Measurements from ENCODE around the gene SESN3.
"Not testable (repeated sequence)": the region's sequence is repeated elsewhere in the genome, so short reads cannot be mapped to it uniquely, and the experiment has no call there.

SESN3 gene

DNA sequence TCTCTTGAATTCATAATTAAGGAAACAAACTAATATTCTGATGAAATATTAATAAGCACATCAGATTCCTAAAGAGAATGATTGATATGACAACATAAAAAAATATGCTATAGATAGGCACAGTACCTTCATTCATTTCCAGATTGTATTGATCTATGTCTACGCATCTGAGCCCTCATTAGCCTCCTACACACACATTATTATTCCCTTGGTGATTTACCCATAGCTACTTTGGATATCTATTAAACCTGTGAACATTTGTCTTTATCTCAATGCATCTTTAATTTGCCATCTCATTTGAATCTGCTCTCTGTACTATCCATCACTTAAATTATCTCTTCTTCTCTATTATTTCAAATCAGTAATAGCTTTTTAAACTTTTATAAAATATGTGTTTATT is 18.4 kb downstream of the SESN3 start:
- DNase-seq = no peak

DNA sequence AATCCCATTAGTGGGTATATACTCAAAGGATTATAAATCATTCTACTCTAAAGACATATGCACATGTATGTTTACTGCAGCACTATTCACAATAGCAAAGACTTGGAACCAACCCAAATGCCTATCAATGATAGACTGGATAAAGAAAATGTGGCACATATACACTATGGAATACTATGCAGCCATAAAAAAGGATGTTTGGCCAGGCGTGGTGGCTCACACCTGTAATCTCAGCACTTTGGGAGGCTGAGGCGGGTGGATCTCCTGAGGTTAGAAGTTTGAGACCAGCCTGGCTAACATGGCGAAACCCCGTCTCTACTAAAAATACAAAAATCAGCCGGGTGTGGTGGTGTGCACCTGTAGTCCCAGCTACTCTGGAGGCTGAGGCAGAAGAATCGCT is 21.5 kb downstream of the SESN3 start:
- not testable (repeated sequence) for DNase-seq

DNA sequence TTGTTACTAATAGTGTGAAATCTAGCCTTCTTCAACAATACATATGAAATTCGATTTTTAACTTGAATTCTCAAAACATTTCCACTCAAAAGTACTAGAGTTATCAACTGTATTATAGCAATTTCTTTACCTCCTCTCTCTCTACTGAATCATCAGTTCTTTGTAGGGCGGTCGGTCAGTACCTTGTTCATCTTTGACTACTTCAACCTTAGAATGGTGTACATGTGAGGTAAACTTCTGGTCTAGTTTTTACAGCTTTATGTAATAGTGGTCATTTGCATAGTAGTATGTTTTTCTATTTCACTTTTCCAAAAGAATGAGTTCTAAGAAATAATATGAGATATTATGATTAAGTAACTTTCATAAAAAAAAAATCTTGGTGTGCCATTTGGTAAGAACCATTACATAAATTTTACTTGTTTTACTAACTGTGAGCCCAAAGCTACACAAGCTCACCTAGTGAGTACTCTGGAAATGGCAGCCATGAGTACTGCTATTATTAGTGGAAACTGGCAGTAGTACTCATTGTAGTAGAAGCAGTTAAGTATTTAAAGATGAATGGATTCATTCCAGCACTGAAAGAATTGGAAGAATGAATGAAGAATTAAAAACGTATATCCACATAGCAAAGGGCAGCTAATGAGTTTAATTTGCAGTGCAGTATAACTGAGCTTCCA is 30.1 kb downstream of the SESN3 start:
- no peak for DNase-seq

DNA sequence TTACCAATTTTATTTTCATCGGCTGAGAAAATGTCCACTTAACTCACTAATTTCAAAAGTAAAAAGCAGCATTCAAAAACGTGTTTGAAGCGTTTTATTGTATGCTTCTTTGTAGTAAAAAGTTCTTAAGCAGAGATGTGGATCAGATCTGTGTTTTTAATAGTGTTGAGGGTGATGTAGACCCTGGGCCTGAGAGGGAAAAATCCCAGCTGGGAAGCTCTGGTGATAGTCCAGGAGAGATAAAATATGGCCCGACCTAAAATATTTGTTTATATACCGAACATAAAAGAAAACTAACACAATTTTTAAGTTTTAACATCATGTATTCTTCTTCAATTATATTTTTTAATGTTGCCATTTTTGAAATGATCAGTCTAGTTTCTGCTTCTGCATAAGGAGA is 35.2 kb downstream of the SESN3 start:
- DNase-seq = no peak

DNA sequence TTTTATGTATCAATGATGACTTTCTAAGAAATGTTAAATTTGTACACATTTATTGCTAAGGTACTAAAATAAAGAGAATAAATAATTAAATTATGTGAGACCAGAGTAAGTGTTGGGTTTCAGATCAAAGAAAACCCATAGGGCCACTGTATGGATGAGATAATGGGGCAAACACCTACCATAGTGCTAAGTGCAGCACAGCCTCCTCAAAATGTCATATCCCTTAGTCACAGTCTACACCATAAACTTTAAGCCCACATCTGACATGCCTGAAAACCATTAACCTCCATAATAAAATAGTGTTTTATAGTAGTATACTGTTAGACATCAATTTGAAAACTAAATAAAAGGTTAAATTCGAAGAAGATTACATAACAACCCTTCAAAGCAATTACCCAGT is 37.5 kb downstream of the SESN3 start:
- no peak for DNase-seq

DNA sequence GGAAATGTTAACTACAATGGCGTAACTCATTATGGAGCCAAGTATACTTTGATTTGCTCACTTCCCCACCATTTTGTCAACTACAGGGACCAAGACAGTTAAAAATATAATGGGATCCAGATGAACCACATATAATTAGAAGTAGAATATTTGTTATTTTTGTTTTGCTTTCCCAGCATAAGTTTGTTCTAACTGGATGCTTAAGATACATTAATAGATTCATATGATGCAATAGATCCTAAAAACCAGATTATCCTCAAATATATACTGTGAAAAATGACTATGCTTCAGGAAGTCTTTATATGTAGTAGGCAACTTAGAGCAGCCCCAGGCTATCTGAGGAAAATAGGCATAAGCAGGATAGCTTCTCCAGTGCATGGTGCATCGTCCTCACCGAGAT is 38.3 kb downstream of the SESN3 start:
- no peak for DNase-seq

DNA sequence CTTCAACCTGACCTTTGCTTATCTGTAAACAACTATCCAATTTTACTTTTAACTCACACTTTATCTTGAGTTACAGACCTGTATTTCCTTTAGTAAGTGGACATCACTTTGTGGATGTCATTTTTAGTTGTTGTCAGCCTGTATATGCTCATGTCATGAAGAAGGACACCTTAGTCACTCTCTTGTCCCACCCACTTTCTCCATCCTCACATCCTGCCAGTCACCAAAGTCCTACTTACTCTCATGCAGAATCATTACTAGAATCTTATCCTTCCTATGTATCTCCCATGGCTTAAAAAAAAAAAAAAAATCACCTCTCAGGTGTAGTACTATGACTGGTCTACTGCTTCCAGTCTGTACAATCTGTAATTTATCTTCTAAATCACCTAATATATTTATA is 43.3 kb downstream of the SESN3 start:
- no peak for DNase-seq

DNA sequence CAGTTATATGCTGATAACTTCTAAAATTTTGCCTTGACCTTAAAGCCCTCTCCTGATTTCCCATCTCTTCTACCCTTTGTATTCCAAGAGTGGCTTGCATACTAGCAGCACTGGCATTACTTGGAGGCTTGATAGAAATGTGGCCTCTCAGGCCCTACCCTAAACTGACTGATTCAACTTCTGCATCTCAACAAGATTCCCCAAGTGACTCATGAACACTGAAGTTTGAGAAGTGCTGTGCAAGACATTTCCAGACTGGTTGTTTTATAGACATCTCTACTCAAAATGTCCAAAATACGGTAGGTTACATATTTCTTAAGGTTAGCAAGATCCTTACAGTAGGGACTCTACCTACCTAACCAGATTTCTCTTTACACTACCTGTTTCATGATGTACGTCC is 48.6 kb downstream of the SESN3 start:
- no peak for DNase-seq

DNA sequence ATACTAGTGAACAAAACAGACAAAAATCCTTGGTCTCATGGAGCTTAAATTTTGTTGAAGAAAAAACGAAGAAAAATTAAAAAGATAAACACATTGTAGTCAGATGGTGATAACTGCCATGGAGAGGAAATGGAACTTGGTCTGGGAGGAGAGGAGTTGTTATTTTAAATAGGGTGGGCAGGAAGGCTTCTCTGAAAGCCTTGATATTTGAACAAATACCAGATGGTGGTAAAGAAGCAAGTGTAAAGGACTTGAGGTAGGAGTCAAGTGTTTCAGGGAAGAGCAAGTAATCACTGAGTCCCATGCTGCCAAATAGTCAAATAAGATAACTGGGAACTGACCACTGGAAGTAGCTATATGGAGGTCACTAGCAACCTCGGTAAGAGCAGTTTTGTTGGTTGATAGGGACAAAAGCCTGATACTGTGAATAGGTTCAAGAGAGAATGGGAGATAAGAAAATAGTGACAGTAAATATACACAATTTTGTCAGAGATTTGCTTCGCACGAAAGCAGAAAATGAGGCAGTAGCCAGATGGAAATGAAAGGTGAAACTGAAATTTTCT is 55.1 kb downstream of the SESN3 start:
- no peak for DNase-seq

DNA sequence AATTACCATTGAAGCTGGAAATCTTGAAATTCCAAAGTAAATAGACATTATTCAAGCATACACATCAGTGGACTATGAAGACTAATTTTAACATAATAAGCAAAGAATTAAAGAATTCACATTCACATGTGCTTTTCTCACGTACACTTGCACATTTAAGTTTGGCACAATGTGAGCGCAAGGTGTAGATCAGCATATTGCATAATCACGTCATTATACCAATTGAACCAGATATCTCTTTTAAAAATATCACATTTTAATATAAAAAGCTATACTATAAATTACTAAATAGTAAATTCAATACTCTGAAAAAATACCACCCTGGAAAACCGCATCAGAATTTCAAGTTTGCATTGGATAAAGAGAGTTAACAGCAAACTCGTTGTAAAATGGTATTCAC is 60.7 kb downstream of the SESN3 start:
- no peak for DNase-seq

DNA sequence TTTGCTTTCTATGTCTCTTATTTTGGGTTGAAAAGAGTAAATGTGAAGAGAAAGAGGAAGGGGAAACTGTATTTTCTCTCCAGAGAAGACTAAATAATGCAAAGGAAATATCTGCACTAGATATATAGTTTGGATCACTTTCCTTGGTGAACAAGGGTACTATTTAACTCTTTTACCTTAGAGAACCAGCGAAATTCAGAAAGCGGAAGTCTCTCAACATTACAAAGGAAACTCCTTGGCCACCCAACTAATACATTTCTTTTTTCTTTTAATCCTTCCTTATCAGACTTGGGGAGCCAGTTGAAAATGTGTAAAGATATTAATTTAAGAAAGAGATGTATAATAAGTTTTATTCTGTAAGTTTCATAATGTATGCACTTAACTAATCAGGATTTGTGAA is 64.2 kb downstream of the SESN3 start:
- no peak for DNase-seq

DNA sequence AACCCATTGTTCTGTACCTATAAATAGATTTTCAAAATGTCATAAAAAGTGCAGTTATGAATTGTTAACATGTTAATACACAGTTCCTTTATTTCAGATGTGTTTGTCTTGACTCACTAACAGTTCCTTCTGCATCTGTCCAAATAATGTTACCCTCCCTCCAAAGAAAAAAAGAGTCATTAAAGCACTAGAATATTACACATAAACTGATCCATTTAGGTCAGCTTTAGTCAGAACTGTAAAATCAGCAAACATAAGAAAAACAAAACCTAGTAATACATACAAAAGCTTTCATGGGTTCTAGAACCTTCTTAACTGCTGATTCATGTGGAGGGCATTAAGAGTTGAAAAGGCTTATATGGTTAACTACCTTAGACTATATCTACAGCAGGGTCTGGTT is 65.4 kb downstream of the SESN3 start:
- no peak for DNase-seq

DNA sequence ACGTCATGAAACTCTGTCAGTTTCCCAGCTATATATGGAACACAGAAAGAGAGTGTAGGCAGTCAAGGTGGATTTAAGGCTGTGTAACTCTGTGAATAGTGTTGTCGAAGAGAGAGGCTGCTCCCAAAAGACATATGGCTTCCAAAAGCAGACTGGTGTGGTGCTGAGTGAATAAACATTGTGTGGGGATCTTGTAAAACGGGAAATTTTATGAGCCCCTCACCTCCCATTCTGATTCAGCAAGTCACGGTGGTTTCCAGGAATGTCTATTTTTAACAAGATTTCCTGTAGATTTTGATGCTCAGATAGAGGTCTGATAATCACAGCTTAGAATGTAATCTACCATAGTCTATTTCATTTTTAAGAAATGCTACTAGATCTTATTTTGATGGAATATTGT is 67.9 kb downstream of the SESN3 start:
- no peak for DNase-seq

DNA sequence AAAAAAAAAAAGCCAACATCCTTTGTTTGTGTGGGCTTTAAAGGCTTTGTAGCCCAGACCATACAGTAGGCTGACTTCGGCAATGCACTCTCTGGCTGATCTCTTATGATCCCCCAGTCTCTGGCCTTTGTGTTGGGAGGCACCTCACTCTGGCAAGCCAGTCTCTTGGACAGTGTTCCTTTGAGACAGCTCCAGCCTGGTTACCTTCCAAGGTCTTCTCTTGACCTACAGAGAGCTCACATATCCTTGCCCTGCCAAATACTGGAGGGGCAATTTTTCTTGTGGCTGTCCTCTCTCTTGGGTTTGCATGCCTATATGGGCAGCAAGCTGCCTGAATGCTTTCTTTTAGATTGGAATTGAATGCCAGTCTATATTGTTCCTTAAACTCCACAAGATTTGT is 69.8 kb downstream of the SESN3 start:
- no peak for DNase-seq

DNA sequence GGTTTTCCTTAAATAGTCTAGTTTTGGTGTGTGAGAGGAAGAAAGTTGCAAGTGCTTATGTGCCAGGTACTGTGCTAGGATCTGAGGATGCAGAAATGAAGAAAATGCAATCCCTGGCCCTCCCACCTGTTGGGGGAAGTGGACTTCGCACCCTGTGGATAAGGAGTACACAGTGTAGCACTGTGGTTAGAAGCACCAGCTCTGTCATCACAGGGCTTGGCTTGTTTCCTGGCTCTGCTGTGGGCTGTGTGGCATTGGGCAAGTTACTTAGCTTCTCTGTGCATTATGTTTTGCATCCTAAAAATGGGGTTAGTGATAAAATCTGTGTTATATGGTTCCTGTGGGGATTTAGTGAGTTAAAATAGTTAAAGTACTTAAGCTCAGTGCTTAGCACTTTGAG is 73.2 kb downstream of the SESN3 start:
- DNase-seq = no peak

DNA sequence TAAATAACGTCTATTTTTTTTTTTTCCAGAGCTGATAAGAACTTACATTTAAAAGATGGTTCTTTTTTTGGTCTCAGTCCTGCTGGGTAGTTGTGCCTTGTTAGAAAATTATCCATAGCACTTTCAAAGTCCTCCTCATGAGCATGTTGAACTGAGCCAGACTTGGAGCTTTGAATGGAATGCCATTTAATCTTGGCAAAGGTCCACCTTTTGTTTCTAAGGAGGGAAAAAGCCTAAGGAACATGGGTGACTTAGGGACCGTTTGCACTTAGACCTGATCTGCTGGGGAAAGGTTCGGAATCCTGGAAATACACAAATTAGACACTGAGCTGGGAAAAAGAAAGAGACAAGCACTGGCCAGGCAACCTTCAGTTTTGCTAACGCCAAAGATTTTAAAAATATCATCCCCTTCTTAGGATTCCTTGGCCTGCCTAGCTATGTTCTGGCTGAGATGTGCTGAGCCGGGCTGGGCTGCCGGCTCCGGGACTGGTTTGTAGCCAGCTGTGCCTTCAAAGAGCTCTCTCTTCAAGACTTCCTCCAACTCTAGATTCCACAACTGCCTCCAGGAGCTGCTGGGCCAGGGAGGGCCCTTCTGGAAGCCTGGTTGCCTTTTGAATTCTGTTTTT is 74.0 kb downstream of the SESN3 start:
- DNase-seq = peak; percentile 75

DNA sequence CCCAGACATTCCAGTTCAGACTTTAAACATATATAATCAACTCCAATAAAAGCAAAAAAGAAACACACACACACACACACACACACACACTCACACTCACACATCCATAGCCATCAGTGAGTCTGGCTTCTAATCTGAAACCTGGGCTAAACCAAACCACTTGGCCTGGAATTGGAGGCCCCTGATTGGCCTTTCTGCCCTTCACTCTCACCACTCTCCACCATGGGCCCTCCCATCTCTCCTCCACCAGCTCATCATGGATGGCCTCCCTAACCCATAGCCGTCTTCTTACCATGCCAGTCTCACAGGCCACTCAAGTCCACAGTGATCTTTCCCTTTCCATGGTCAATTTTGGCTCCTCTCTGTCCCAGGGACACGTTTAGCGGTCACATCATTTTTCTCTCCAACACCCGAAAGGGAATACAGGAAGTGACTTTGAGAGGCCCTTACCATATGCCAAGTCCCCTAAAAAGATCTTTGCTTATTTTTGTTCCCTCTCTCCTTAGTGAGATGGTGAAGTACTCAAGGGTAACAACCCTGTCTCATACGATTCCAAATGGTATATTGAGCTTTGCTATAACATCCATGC is 74.8 kb downstream of the SESN3 start:
- DNase-seq = no peak

DNA sequence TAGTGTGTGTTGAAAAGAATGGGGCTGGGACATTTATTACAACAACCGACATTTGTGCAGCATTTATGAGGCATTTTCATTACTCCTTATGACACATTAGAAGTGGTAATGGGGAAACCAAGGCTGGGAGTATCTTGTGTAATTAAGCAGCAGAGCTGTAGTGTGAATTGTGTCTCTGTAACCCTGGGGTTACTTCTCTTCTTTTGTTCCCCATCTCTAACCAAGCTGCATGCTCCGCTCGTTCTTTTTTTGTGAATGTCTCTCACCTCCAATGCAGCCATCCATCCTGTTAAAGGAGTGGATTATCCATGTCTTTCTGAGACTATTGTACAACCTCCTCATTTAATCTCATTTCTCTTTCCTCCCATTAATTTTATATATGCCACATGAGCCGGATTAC is 75.6 kb downstream of the SESN3 start:
- no peak for DNase-seq

DNA sequence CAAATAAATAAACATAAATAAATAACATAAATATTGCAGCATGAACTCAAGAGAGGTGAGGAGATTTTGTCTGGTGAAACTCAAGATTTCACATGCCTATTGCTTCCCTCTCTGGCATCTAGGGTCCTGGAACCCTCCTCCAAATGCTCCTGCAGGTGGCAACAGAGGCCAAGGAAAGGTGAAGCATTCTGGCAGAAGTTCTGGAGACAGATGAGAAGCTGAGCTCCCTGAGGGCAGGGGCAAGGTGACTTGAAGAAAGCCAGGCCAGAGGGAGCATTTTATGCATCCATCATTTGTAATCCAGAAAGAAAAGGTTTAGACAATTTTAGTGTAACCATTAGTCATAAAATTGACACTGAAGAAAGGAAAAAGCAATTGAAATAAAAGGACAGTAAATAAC is 76.5 kb downstream of the SESN3 start:
- DNase-seq = peak; percentile 63

DNA sequence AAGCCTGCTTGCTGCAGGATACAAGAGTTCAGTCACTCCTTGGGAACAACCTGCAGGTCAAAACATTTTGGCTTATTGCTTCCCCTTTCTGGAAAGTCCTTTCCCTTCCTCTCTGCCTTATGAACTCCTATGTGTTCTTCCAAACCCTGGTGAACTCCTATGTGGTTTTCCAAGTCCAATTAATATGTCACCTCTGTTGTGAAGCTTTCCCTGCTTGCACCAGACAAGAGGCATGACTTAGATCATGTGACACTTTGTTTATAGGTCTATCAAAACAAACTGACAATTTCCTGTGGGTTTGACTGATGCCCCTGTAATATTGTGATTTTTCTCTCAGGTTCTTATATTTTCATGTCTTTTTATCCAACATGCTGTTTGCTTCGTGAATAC is 77.2 kb downstream of the SESN3 start:
- no peak for DNase-seq

DNA sequence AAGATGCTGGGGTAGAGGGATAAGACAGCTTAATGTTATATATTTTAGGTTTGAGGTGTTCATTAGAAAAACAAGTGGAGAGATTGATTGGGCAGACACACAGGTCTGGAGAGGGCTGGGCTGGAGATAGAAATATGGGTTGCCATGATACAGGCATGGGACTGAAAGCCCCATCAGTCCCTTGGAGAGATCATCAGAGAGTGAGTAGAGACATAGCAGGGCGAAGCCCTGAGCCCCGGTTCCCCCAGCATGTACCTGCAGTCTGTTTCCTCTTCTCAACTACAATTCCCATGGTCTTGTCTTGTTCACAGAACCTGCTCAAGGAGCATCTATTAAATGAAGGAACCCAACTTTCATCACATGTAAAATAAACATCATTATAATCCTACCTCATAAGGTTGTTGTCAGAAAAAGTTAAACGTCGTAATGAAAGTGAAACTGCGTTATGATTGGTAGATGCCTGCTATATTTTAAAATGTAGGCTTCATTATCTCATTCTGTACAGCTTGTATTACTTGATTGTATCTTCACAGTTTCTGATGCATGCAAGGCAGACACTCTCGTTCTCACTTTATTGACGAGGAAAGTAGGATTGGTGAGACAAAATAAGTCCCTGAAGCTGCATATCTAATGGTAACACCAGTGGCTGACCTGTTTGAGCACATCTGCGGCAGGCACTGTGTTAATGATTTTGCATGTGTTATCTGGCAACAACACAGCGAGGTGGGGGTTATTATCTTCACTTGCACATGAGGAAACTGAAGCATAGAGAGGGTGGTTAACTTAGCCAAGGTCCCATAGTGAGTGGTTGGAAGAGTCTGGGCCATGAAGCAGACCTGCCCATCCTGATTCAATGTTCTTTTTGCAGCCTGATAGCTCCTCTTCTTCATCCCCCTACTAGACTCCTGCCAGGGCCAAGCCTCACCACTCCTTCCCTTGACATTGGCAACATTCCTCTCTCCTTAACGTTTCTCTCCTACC is 77.8 kb downstream of the SESN3 start:
- DNase-seq = no peak

DNA sequence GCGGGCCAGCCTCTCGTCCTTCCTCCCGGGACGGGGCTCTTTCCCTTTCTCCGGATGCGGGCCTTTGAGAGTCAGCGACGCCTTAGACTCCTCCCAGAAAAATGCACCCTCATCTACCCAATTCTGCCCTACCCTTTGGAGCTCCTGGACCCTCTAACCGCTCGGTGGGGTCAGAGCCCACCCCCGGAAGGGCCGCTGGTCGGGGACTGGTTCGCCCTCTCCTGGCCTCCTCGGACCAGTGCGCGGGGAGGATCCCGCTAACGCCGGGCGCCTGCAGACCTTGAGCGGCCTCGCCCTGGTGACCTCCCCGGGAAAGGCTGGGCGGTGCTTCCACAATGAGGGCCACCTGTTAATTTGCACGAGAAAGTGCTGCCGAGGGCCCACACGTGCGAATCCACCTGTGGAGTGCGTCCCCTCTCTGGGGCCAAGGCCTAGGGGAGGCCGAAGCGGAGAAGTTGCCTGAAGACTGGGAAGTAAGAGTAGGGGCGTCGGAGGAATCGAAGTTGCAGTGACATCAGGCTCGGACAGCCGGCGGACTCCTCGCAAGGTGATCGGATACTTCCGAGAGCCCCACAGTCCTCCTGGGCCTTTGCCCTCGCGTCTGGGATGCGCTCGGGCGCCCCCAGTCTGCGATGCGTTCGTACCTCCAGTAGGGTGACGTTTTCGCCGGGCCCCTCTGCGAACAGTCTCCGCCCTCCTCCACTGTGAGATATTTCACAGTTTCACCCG is 79.9 kb downstream of the SESN3 start:
- peak; percentile 92 for DNase-seq

Data from DMS79 treated with DMSO at 0.1 percent for 48 hours (cell line).